Measurements from ENCODE around the gene PRPSAP2.
"Not testable (repeated sequence)": the region's sequence is repeated elsewhere in the genome, so short reads cannot be mapped to it uniquely, and the experiment has no call there.

Gene PRPSAP2

GRCh38 chr17:18857864-18858566 is at the start of gene PRPSAP2:
Gene PRPSAP2, plus strand, starts transcription at chr17:18858131. Its CDS starts 7,703 bp downstream, at chr17:18865834.
- peak; percentile 86 to 91 for DNase-seq (ENCODE audit: low read depth in 2 of 2)

GRCh38 chr17:18815924-18816323 is 42.0 kb upstream of the PRPSAP2 start:
- not testable (repeated sequence) for DNase-seq (ENCODE audit: low read depth in 2 of 2)

GRCh38 chr17:18816489-18817371 is 41.2 kb upstream of the PRPSAP2 start:
- peak; percentile 2 to 5 for DNase-seq (ENCODE audit: low read depth in 2 of 2)

GRCh38 chr17:18821430-18821829 is 36.5 kb upstream of the PRPSAP2 start:
- not testable (repeated sequence) for DNase-seq (ENCODE audit: low read depth in 2 of 2)

- DNase-seq (ENCODE audit: low read depth in 2 of 2), result not testable (repeated sequence)
These were observed 30.3 kb upstream of the PRPSAP2 start for GRCh38 chr17:18827613-18828012.

GRCh38 chr17:18848501-18848900 is 9.4 kb upstream of the PRPSAP2 start:
- no peak for DNase-seq (ENCODE audit: low read depth in 2 of 2)

- DNase-seq (ENCODE audit: low read depth in 2 of 2), result no peak
These were observed 7.3 kb upstream of the PRPSAP2 start for GRCh38 chr17:18850679-18851078.

- DNase-seq (ENCODE audit: low read depth in 2 of 2), result no peak
These were observed 6.7 kb upstream of the PRPSAP2 start for GRCh38 chr17:18851201-18851600.

GRCh38 chr17:18854956-18855355 is 3.0 kb upstream of the PRPSAP2 start:
- no peak for DNase-seq (ENCODE audit: low read depth in 2 of 2)

- DNase-seq (ENCODE audit: low read depth in 2 of 2), result peak; percentile 71 to 83
These were observed 1.9 kb upstream of the PRPSAP2 start for GRCh38 chr17:18855831-18856569.

GRCh38 chr17:18856570-18856915 is 1.4 kb upstream of the PRPSAP2 start:
- no peak for DNase-seq (ENCODE audit: low read depth in 2 of 2)

GRCh38 chr17:18858567-18859245 is 775 bp downstream of the PRPSAP2 start:
- no peak for DNase-seq (ENCODE audit: low read depth in 2 of 2)

GRCh38 chr17:18859256-18859655 is 1.3 kb downstream of the PRPSAP2 start:
- DNase-seq (ENCODE audit: low read depth in 2 of 2), result no peak

GRCh38 chr17:18860161-18860972 is 2.4 kb downstream of the PRPSAP2 start:
- DNase-seq (ENCODE audit: low read depth in 2 of 2), result no peak

- DNase-seq (ENCODE audit: low read depth in 2 of 2), result no peak
These were observed 4.1 kb downstream of the PRPSAP2 start for GRCh38 chr17:18862011-18862410.

GRCh38 chr17:18864996-18865395 is 7.1 kb downstream of the PRPSAP2 start:
- DNase-seq (ENCODE audit: low read depth in 2 of 2), result not testable (repeated sequence)

- no peak for DNase-seq (ENCODE audit: low read depth in 2 of 2)
These were observed 9.2 kb downstream of the PRPSAP2 start for GRCh38 chr17:18866866-18867813.

- DNase-seq (ENCODE audit: low read depth in 2 of 2), result no peak
These were observed 19.2 kb downstream of the PRPSAP2 start for GRCh38 chr17:18877104-18877645.

GRCh38 chr17:18888766-18889290 is 30.9 kb downstream of the PRPSAP2 start:
- DNase-seq (ENCODE audit: low read depth in 2 of 2), result no peak
